GM19099 (cell line): ENCODE measurements around the gene SAC3D1.

ENCODE experiments used
- POLR2A ChIP-seq: IDR thresholded peaks from 3 replicates; pipeline ENCODE4 v1.6.1; 2011; ENCODE audit warnings: low read depth; ENCODE audit not compliant: insufficient read length; ENCODE audit errors: extremely low read depth

The SAC3D1 gene

GRCh38 chr11:65014726-65015227, 26.2 kb upstream of the SAC3D1 start:
- TF ChIP-seq POLR2A: no peak

GRCh38 chr11:65016705-65017104, 24.3 kb upstream of the SAC3D1 start:
- TF ChIP-seq POLR2A: no peak

GRCh38 chr11:65017937-65018336, 23.1 kb upstream of the SAC3D1 start:
- no peak for TF ChIP-seq POLR2A

- TF ChIP-seq POLR2A: no peak
Observed at GRCh38 chr11:65019824-65020223, 21.2 kb upstream of the SAC3D1 start.

- no peak for TF ChIP-seq POLR2A
Observed at GRCh38 chr11:65021003-65021402, 20.0 kb upstream of the SAC3D1 start.

GRCh38 chr11:65021509-65021908, 19.5 kb upstream of the SAC3D1 start:
- no peak for TF ChIP-seq POLR2A

GRCh38 chr11:65026810-65027209, 14.2 kb upstream of the SAC3D1 start:
- TF ChIP-seq POLR2A: no peak

GRCh38 chr11:65027213-65028067, 13.6 kb upstream of the SAC3D1 start, which contains the start of gene SNX15:
Gene SNX15, plus strand, starts transcription at chr11:65027439. Its CDS starts 99 bp downstream, at chr11:65027538.
- peak; percentile 64 for TF ChIP-seq POLR2A

- TF ChIP-seq POLR2A: no peak
Observed at GRCh38 chr11:65032216-65032615, 8.8 kb upstream of the SAC3D1 start.

GRCh38 chr11:65034423-65034822, 6.6 kb upstream of the SAC3D1 start:
- TF ChIP-seq POLR2A: no peak

- TF ChIP-seq POLR2A: no peak
Observed at GRCh38 chr11:65035579-65035978, 5.4 kb upstream of the SAC3D1 start.

- TF ChIP-seq POLR2A: no peak
Observed at GRCh38 chr11:65036931-65037330, 4.1 kb upstream of the SAC3D1 start.

GRCh38 chr11:65040520-65040846, 527 bp upstream of the SAC3D1 start:
- TF ChIP-seq POLR2A: no peak

GRCh38 chr11:65042891-65043290, 1.9 kb downstream of the SAC3D1 start:
- no peak for TF ChIP-seq POLR2A

GRCh38 chr11:65043881-65044501, 3.0 kb downstream of the SAC3D1 start:
- no peak for TF ChIP-seq POLR2A

GRCh38 chr11:65045061-65045460, 4.1 kb downstream of the SAC3D1 start:
- TF ChIP-seq POLR2A: no peak

- no peak for TF ChIP-seq POLR2A
Observed at GRCh38 chr11:65045728-65046127, 4.7 kb downstream of the SAC3D1 start.
